ENCODE measurements around the gene ADGRD1. TPM values are rescaled to one million over a fixed set of nuclear protein-coding genes. Genes with fewer than 3 reads are reported as not detected.

ADGRD1 gene
- total RNA-seq, 1 donor: 0.54 TPM

GRCh38 chr12:131177599-131177998, 223.9 kb downstream of the ADGRD1 start:
- DNase-seq (ENCODE audit: low read depth in 2 of 3, low spot score in 2 of 3): no peak

GRCh38 chr12:131187602-131188001, 233.9 kb downstream of the ADGRD1 start:
- DNase-seq (ENCODE audit: low read depth in 2 of 3, low spot score in 2 of 3): no peak

GRCh38 chr12:131188131-131189050, 234.7 kb downstream of the ADGRD1 start:
- no peak for DNase-seq (ENCODE audit: low read depth in 2 of 3, low spot score in 2 of 3)

GRCh38 chr12:131189781-131190180, 236.1 kb downstream of the ADGRD1 start:
- no peak for DNase-seq (ENCODE audit: low read depth in 2 of 3, low spot score in 2 of 3)

GRCh38 chr12:131190965-131191364, 237.3 kb downstream of the ADGRD1 start:
- no peak for DNase-seq (ENCODE audit: low read depth in 2 of 3, low spot score in 2 of 3)

Small RNA genes within 50 kb of the gene (small RNA-seq; reads per million reads assigned to genes)
- not detected for gene RF00019

Other genes with a start within 250 kb of the ADGRD1 start
- gene RIMBP2, start 237.6 kb upstream of the ADGRD1 start, total RNA-seq: 0.27 TPM
- 5.9 TPM for gene STX2, start 114.7 kb upstream of the ADGRD1 start, total RNA-seq
- 286 TPM for gene RAN, start 81.8 kb upstream of the ADGRD1 start, total RNA-seq